IPS-15b (cell line): ENCODE data around the gene PTEN.

Source experiments
- H3K27me3 ChIP-seq: one replicate; pipeline ENCODE4 v1.6.1; 2013; ENCODE audit warnings: low read length; ENCODE audit not compliant: control insufficient read depth, insufficient read depth
- H3K36me3 ChIP-seq: one replicate; pipeline ENCODE4 v1.6.1; 2013; ENCODE audit warnings: low read length; ENCODE audit not compliant: control insufficient read depth, insufficient read depth
- H3K4me1 ChIP-seq: one replicate; pipeline ENCODE4 v1.6.1; 2013; ENCODE audit warnings: mild to moderate bottlenecking, low read length; ENCODE audit not compliant: control insufficient read depth, insufficient read depth
- H3K4me3 ChIP-seq: one replicate; pipeline ENCODE4 v1.5.1; 2013; ENCODE audit warnings: low read depth, low read length
- H3K9ac ChIP-seq: one replicate; pipeline ENCODE4 v1.6.1; 2013; ENCODE audit warnings: low read depth, mild to moderate bottlenecking, low read length
- H3K9me3 ChIP-seq: one replicate; pipeline ENCODE4 v1.6.1; 2013; ENCODE audit warnings: mild to moderate bottlenecking, low read length; ENCODE audit not compliant: control insufficient read depth, insufficient read depth

PTEN gene

GRCh38 chr10:88008866-88009470 lies 145.5 kb downstream of the PTEN start:
- no peaks in the 10 kb centered on the region for H3K4me1 ChIP-seq
- H3K9ac ChIP-seq: no peak overlapping the region
- H3K4me3 ChIP-seq: no peak overlapping the region
- H3K9me3 ChIP-seq: no peaks in the 10 kb centered on the region
- no peaks in the 10 kb centered on the region for H3K36me3 ChIP-seq
- H3K27me3 ChIP-seq: no peaks in the 10 kb centered on the region

DNA sequence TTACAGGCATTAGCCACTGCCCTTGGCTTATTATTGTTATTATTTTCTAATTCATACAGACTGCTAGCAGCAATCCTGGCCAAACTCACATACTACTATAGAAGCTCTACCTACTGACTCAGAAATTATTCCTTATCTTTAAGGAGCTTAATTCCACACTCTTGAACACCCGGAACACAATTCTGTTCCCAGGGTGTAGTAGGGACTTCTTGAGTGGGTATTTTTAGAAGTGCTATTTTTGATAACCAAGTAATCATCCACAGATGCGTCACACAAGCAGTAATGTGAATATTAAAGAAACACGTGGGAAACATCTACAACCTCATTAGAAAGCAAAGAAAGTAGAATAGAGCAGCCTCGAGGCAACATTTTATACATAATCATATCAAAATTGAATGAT lies 149.2 kb downstream of the PTEN start:
- no peak overlapping the region for H3K4me3 ChIP-seq
- H3K36me3 ChIP-seq: no peaks in the 10 kb centered on the region
- no peaks in the 10 kb centered on the region for H3K9me3 ChIP-seq
- H3K4me1 ChIP-seq: no peaks in the 10 kb centered on the region
- no peaks in the 10 kb centered on the region for H3K27me3 ChIP-seq
- H3K9ac ChIP-seq: no peak overlapping the region

DNA sequence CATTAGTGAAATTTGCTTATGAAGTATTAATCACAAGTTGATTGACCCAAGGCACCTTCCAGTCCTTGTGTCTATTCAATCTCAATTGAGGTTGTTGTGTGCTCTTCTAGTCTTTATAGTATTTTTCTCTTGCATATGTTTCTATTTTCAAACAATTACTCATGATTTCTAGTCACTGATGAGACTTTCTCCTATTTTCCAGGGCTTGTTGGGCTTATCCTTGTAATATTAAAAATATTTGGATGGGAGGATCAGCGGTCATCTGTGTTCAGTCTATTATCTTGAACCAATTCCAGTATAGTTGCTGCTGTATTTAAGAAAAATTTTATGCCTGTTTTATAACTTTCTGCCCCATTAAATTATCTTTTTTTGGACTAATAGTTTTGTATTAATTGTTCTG lies 154.4 kb downstream of the PTEN start:
- H3K4me3 ChIP-seq: no peak overlapping the region
- no peaks in the 10 kb centered on the region for H3K4me1 ChIP-seq
- H3K9ac ChIP-seq: no peak overlapping the region
- H3K36me3 ChIP-seq: no peaks in the 10 kb centered on the region
- no peaks in the 10 kb centered on the region for H3K27me3 ChIP-seq
- no peaks in the 10 kb centered on the region for H3K9me3 ChIP-seq

GRCh38 chr10:88019753-88020152 lies 156.3 kb downstream of the PTEN start:
- no peaks in the 10 kb centered on the region for H3K27me3 ChIP-seq
- H3K36me3 ChIP-seq: no peaks in the 10 kb centered on the region
- no peak overlapping the region for H3K4me3 ChIP-seq
- no peaks in the 10 kb centered on the region for H3K9me3 ChIP-seq
- H3K4me1 ChIP-seq: no peaks in the 10 kb centered on the region
- no peak overlapping the region for H3K9ac ChIP-seq
